ENCODE results near the gene HYDIN.
"Not testable (repeated sequence)": the region's sequence is repeated elsewhere in the genome, so short reads cannot be mapped to it uniquely, and the experiment has no call there.

- not testable (repeated sequence) for TF ChIP-seq POLR2A, CTCF (IDR thresholded peaks at IDR 0.05)
These were observed 211.3 kb downstream of the HYDIN start for GRCh38 chr16:71019067-71019682.

Data from gastroesophageal sphincter (tissue), 3 donors.